Muscle of back (tissue), 13 donors: ENCODE data around the gene OR8H2. TPM values are rescaled to one million over a fixed set of nuclear protein-coding genes. Genes with fewer than 3 reads are reported as not detected.
"Not testable (repeated sequence)": the region's sequence is repeated elsewhere in the genome, so short reads cannot be mapped to it uniquely, and the experiment has no call there.

Experiments
- DNase-seq, 3 donors: peaks; one replicate each; pipeline versions ENCODE4 v3.0.0 to v3.0.0-alpha.2; 2013
- long read RNA-seq, 9 donors: transcript quantifications; one replicate each; lab custom pipeline, GENCODE V29; 2026
- polyA plus RNA-seq, 10 donors: library from polyadenylated mRNA; unstranded; fragments of 120-200 nt; gene quantifications; one replicate each; pipeline ENCODE4 v1.2.1, GENCODE V29; 2013; ENCODE audit not compliant: insufficient read length in 10 of 10

OR8H2 gene
- under 1 TPM in 3 of 10 donors, not detected in 7; 0.05 to 0.07 (median 0.05) TPM for polyA plus RNA-seq
- long read RNA-seq, donor 1: 0 reads
- long read RNA-seq, donor 2: 0 reads
- long read RNA-seq, donor 3: 0 reads
- long read RNA-seq, donor 4: 0 reads
- long read RNA-seq, donor 5: 0 reads
- long read RNA-seq, donor 6: 0 reads
- long read RNA-seq, donor 7: 0 reads
- long read RNA-seq, donor 8: 0 reads
- long read RNA-seq, donor 9: 0 reads

GRCh38 chr11:56103210-56103737 lies at the start of gene OR8H2:
OR8H2 (plus strand) TSS chr11:56103687; CDS start chr11:56105043, 1,356 bp downstream.
- DNase-seq: no peak

GRCh38 chr11:56056366-56056765 lies 47.1 kb upstream of the OR8H2 start:
- DNase-seq: not testable (repeated sequence)

GRCh38 chr11:56057661-56058237 lies 45.7 kb upstream of the OR8H2 start:
- DNase-seq: not testable (repeated sequence)

GRCh38 chr11:56058260-56058780 lies 45.2 kb upstream of the OR8H2 start:
- not testable (repeated sequence) for DNase-seq

- DNase-seq: no peak
Measured at GRCh38 chr11:56066980-56067379, 36.5 kb upstream of the OR8H2 start.

- DNase-seq: no peak
Measured at GRCh38 chr11:56089697-56090096, 13.8 kb upstream of the OR8H2 start.

GRCh38 chr11:56093008-56093407 lies 10.5 kb upstream of the OR8H2 start, which contains the start of gene OR8I2:
OR8I2 (plus strand) TSS chr11:56093308; CDS start chr11:56093308, 0 bp downstream.
- no peak for DNase-seq

- no peak for DNase-seq
Measured at GRCh38 chr11:56122073-56122472, 18.6 kb downstream of the OR8H2 start, which contains the start of gene OR8H3. OR8H3 (plus strand) TSS chr11:56122373; CDS start chr11:56122373, 0 bp downstream.

- no peak for DNase-seq
Measured at GRCh38 chr11:56140151-56140661, 36.7 kb downstream of the OR8H2 start, which contains the start of gene OR8J3. OR8J3 (minus strand) TSS chr11:56140201; CDS start chr11:56137718, 2,483 bp downstream.

- DNase-seq: not testable (repeated sequence)
Measured at GRCh38 chr11:56143681-56144080, 40.2 kb downstream of the OR8H2 start.

GRCh38 chr11:56151376-56151775 lies 47.9 kb downstream of the OR8H2 start:
- no peak for DNase-seq

- DNase-seq: no peak
Measured at GRCh38 chr11:56152333-56152732, 48.8 kb downstream of the OR8H2 start.

Other genes with a start within 250 kb of the OR8H2 start
- not detected for gene TRIM51, start 220.4 kb upstream of the OR8H2 start, polyA plus RNA-seq
- gene OR5W2, start 189.1 kb upstream of the OR8H2 start, polyA plus RNA-seq: not detected
- not detected for gene OR5I1, start 167.3 kb upstream of the OR8H2 start, polyA plus RNA-seq
- gene OR10AG1, start 133.7 kb upstream of the OR8H2 start, polyA plus RNA-seq: not detected
- gene OR5F1, start 109.1 kb upstream of the OR8H2 start, polyA plus RNA-seq: not detected
- under 1 TPM in 5 of 10 donors, not detected in 5; 0.03 to 0.05 (median 0.03) TPM for gene OR5AS1, start 76.0 kb upstream of the OR8H2 start, polyA plus RNA-seq
- not detected for gene OR8I2, start 10.4 kb upstream of the OR8H2 start, polyA plus RNA-seq
- not detected for gene OR8H3, start 18.7 kb downstream of the OR8H2 start, polyA plus RNA-seq
- gene OR8J3, start 36.5 kb downstream of the OR8H2 start, polyA plus RNA-seq: not detected
- gene OR8K5, start 56.6 kb downstream of the OR8H2 start, polyA plus RNA-seq: not detected
- gene OR5J2, start 72.9 kb downstream of the OR8H2 start, polyA plus RNA-seq: not detected
- gene OR5T2, start 130.6 kb downstream of the OR8H2 start, polyA plus RNA-seq: not detected
- gene OR5T3, start 148.6 kb downstream of the OR8H2 start, polyA plus RNA-seq: not detected
- gene OR5T1, start 170.5 kb downstream of the OR8H2 start, polyA plus RNA-seq: not detected
- not detected for gene OR8H1, start 188.6 kb downstream of the OR8H2 start, polyA plus RNA-seq
- not detected for gene OR8K3, start 211.5 kb downstream of the OR8H2 start, polyA plus RNA-seq
- not detected for gene OR8K1, start 242.4 kb downstream of the OR8H2 start, polyA plus RNA-seq